Breast epithelium (tissue), 4 donors: Measurements from ENCODE around the gene MACROD2. TPM values are rescaled to one million over a fixed set of nuclear protein-coding genes. Genes with fewer than 3 reads are reported as not detected.

Experiments used
- DNase-seq, 2 donors: peaks; one replicate each; pipeline ENCODE4 v3.0.0-alpha.2; 2019; ENCODE audit warnings: low spot score in 2 of 2
- H3K27ac ChIP-seq, 2 donors: fragments of 200-600 bp; sonication (generic) in 1 of 2; one replicate each; pipeline ENCODE4 v1.5.1; 2016 to 2019; ENCODE audit warnings: mild to moderate bottlenecking in 1 of 2
- H3K27me3 ChIP-seq, 2 donors: fragments of 200-600 bp; sonication (generic) in 1 of 2; one replicate each; pipeline versions ENCODE4 v1.5.1 to v1.6.0; 2017 to 2019; ENCODE audit warnings: control low read depth in 1 of 2, mild to moderate bottlenecking in 1 of 2
- H3K36me3 ChIP-seq: fragments of 200-600 bp; one replicate; pipeline ENCODE4 v1.5.1; 2019
- H3K4me1 ChIP-seq, 2 donors: fragments of 200-600 bp; sonication (generic); one replicate each; pipeline ENCODE4 v1.5.1; 2016 to 2019; ENCODE audit warnings: control low read depth in 1 of 2
- H3K4me3 ChIP-seq, 3 donors: fragments of 200-600 bp; sonication (generic); 1 replicate in 2 of 3; 2 replicates in 1 of 3; pipeline ENCODE4 v1.5.1; 2016 to 2019; ENCODE audit warnings: mild to moderate bottlenecking in 3 of 3, moderate library complexity in 2 of 3
- H3K9me3 ChIP-seq, 2 donors: fragments of 200-600 bp; sonication (generic) in 1 of 2; one replicate each; pipeline ENCODE4 v1.5.1; 2016 to 2019; ENCODE audit warnings: control low read depth in 1 of 2
- CTCF ChIP-seq, 3 donors: fragments of 450-650 bp; IDR thresholded peaks; one replicate each; pipeline ENCODE4 v1.5.1; 2016 to 2017; ENCODE audit warnings: antibody characterized with exemption in 3 of 3, mild to moderate bottlenecking in 3 of 3, moderate library complexity in 3 of 3
- POLR2A ChIP-seq: fragments of 450-650 bp; IDR thresholded peaks from one replicate; pipeline ENCODE4 v1.6.1; 2016; ENCODE audit warnings: antibody characterized with exemption, mild to moderate bottlenecking, moderate library complexity
- POLR2AphosphoS5 ChIP-seq, 3 donors: sonication (generic); formaldehyde crosslinking; IDR thresholded peaks; one replicate each; pipeline ENCODE4 v1.6.1; 2017; ENCODE audit warnings: antibody characterized with exemption in 3 of 3
- intact Hi-C: fragments of 100-400 bp; cut with DNase I; formaldehyde crosslinking; loops from one replicate; pipeline ENCODE4 v1.15.1; 2023; ENCODE audit warnings: low total_unique reads
- total RNA-seq, 3 donors: library from RNA; depleted of rRNA; stranded (reverse); fragments of >200 nt; gene quantifications; one replicate each; pipeline ENCODE4 v1.1.0, GENCODE V29; 2016

Gene MACROD2
- total RNA-seq, 3 donors from 2014 or later = 6.7 to 26.8 (median 8.8) TPM

GRCh38 chr20:15838466-15838865, 1843.2 kb downstream of the MACROD2 start:
- TF ChIP-seq POLR2AphosphoS5 (IDR thresholded peaks at IDR 0.05) = no peak
- no peak for TF ChIP-seq CTCF (IDR thresholded peaks at IDR 0.05)
- TF ChIP-seq POLR2A = no peak
- H3K4me3 ChIP-seq = no peak overlapping the region
- intact Hi-C loops = no loop called here

DNA sequence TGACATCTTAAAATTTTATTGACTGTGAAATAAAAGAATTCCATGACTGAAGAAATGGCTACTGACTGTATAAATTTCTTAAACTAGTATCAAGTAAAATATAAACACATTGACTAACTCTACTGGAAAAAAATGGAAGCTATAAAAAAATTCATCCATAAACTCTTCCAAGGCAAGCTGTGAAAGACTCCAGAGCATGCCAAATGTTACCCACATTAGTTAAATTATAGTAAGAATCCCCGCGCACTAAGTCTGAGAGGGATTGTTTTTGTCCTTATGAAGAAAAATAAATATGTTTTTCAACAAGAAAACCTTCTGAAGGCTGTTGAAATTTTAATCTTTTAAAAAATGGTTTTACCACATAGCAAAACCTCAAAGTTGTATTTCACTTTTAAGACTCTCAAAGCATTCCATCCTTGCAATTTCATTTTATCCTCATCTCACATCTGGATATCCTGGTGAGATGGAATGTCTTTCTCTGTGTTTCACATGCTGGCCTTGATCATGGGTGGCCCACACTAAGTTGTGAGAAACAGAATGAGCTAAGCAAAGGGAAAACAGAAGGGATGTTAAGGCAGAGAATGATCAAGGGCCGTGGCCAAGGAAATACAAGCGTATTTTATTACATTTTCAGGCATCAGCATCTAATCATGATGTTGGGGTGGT, 1845.5 kb downstream of the MACROD2 start:
- no peaks in the 10 kb centered on the region for H3K36me3 ChIP-seq
- no peaks in the 10 kb centered on the region for H3K4me1 ChIP-seq
- DNase-seq = no peak
- no peaks in the 10 kb centered on the region for H3K27me3 ChIP-seq
- H3K27ac ChIP-seq = no peak overlapping the region
- H3K9me3 ChIP-seq = no peaks in the 10 kb centered on the region
- intact Hi-C loops = no loop called here
- TF ChIP-seq POLR2AphosphoS5 (IDR thresholded peaks at IDR 0.05) (no peak), CTCF (IDR thresholded peaks at IDR 0.05) (no peak), POLR2A (no peak)
- H3K4me3 ChIP-seq = no peak overlapping the region

More at GRCh38 chr20:15838466-15838865, 1843.2 kb downstream of the MACROD2 start:
- H3K9me3 ChIP-seq = no peaks in the 10 kb centered on the region
- no peak for DNase-seq
- H3K36me3 ChIP-seq = no peaks in the 10 kb centered on the region
- no peak overlapping the region for H3K27ac ChIP-seq
- H3K27me3 ChIP-seq = no peaks in the 10 kb centered on the region
- H3K4me1 ChIP-seq = no peaks in the 10 kb centered on the region

DNA sequence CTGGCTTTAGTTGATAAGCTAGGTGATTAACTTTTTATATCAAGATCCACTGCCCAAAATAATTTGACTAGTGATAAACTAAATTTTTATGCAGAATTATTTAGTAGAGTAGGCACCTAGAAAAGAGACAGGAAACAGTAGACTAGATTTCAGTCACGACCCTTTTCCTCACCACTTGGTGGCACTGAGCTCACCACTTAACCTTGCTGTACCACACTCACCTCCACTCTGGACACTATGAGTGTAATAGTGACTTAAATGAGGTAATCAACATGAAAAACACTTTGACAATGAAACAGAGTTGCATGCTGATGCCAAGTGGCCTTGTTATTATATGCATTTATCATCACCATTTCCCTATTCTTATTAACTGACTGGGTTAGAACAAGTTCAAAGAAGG, 1847.6 kb downstream of the MACROD2 start:
- H3K27ac ChIP-seq = no peak overlapping the region
- no peak for DNase-seq
- H3K36me3 ChIP-seq = no peaks in the 10 kb centered on the region
- no peaks in the 10 kb centered on the region for H3K27me3 ChIP-seq
- TF ChIP-seq CTCF (IDR thresholded peaks at IDR 0.05) (no peak), POLR2A (no peak), POLR2AphosphoS5 (IDR thresholded peaks at IDR 0.05) (no peak)
- no peak overlapping the region for H3K4me3 ChIP-seq
- H3K9me3 ChIP-seq = no peaks in the 10 kb centered on the region
- intact Hi-C loops = no loop called here
- no peaks in the 10 kb centered on the region for H3K4me1 ChIP-seq

DNA sequence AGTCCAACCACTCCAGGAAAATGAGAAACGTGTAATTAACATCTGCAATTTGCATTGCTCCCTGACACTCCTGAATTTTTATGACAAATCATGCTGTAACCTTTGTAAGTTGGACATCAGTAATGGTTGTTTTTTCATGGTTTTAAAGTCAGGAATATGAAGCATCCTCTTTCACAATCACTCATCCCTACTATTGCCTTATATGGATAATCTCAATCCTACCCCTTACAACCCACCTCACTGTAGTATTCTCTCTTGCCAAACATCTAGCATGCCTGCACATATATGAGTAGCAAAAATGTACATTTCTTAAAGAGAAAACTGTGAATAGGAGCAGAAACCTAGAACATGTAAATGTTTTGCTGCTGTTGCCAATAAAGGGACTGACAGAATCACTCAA, 1848.5 kb downstream of the MACROD2 start:
- H3K4me3 ChIP-seq = no peak overlapping the region
- intact Hi-C loops = no loop called here
- no peaks in the 10 kb centered on the region for H3K4me1 ChIP-seq
- no peak for DNase-seq
- H3K9me3 ChIP-seq = no peaks in the 10 kb centered on the region
- H3K27me3 ChIP-seq = no peaks in the 10 kb centered on the region
- H3K36me3 ChIP-seq = no peaks in the 10 kb centered on the region
- no peak for TF ChIP-seq POLR2AphosphoS5 (IDR thresholded peaks at IDR 0.05)
- H3K27ac ChIP-seq = no peak overlapping the region

- H3K27ac ChIP-seq = no peak overlapping the region
- DNase-seq = no peak
- H3K27me3 ChIP-seq = no peaks in the 10 kb centered on the region
- H3K36me3 ChIP-seq = no peaks in the 10 kb centered on the region
- no peaks in the 10 kb centered on the region for H3K9me3 ChIP-seq
- intact Hi-C loops = no loop called here
- H3K4me1 ChIP-seq = no peaks in the 10 kb centered on the region
- TF ChIP-seq CTCF (IDR thresholded peaks at IDR 0.05) = no peak
- no peak for TF ChIP-seq POLR2AphosphoS5 (IDR thresholded peaks at IDR 0.05)
- TF ChIP-seq POLR2A = no peak
- H3K4me3 ChIP-seq = no peak overlapping the region
Observed at GRCh38 chr20:15847196-15847784, 1852.0 kb downstream of the MACROD2 start.
